Osteoblast (primary cell): ENCODE data around the gene CIT. TPM values are rescaled to one million over a fixed set of nuclear protein-coding genes. Genes with fewer than 3 reads are reported as not detected.

Experiments
- DNase-seq: peaks from one replicate; pipeline ENCODE4 v3.0.0; 2011; ENCODE audit warnings: low spot score, mixed read lengths; ENCODE audit not compliant: insufficient read length; ENCODE audit errors: missing footprints
- H2AFZ ChIP-seq: 2 replicates; pipeline ENCODE4 v1.6.0; 2011; ENCODE audit warnings: mild to moderate bottlenecking, low read length
- H3K27ac ChIP-seq: 2 replicates; pipeline ENCODE4 v1.5.1; 2011; ENCODE audit warnings: mild to moderate bottlenecking, low read depth, low read length, moderate library complexity
- H3K27me3 ChIP-seq: 2 replicates; pipeline ENCODE4 v1.6.0; 2012; ENCODE audit warnings: mild to moderate bottlenecking, control low read depth, inconsistent platforms, low read length, moderate library complexity; ENCODE audit not compliant: insufficient read depth
- H3K36me3 ChIP-seq: 2 replicates; pipeline ENCODE4 v1.5.1; 2011; ENCODE audit warnings: mild to moderate bottlenecking, low read length, control low read depth, moderate library complexity; ENCODE audit not compliant: insufficient read depth
- H3K4me1 ChIP-seq: 2 replicates; pipeline ENCODE4 v1.5.1; 2011; ENCODE audit warnings: mild to moderate bottlenecking, low read length, control low read depth, moderate library complexity; ENCODE audit not compliant: insufficient read depth
- H3K4me2 ChIP-seq: 2 replicates; pipeline ENCODE4 v1.6.0; 2011; ENCODE audit warnings: mild to moderate bottlenecking, low read length; ENCODE audit not compliant: insufficient read depth
- H3K4me3 ChIP-seq: fragments of 200-600 bp; sonication (generic); 3 replicates; pipeline ENCODE4 v1.5.1; 2012; ENCODE audit warnings: mild to moderate bottlenecking, low read length, inconsistent platforms; ENCODE audit not compliant: insufficient read depth
- H3K79me2 ChIP-seq: 2 replicates; pipeline ENCODE4 v1.6.0; 2012; ENCODE audit warnings: mild to moderate bottlenecking, low read length, control low read depth, inconsistent platforms; ENCODE audit not compliant: insufficient read depth
- H3K9me3 ChIP-seq: 2 replicates; pipeline ENCODE4 v1.5.1; 2011; ENCODE audit warnings: low read depth, low read length, control low read depth
- H4K20me1 ChIP-seq: 2 replicates; pipeline ENCODE4 v1.6.0; 2012; ENCODE audit warnings: mild to moderate bottlenecking, low read length, control low read depth; ENCODE audit not compliant: insufficient read depth
- total RNA-seq: library from RNA; depleted of rRNA; stranded (reverse); fragments of >200 nt; gene quantifications from 2 replicates; pipeline ENCODE4 v1.2.3, GENCODE V29; 2012
- TF ChIP-seq, protein P1 (sequence below): IDR thresholded peaks from 2 replicates; pipeline ENCODE4 v1.5.1; 2011; ENCODE audit warnings: mild to moderate bottlenecking, low read depth, low read length, moderate library complexity; ENCODE audit errors: extremely low read depth

Gene CIT
- total RNA-seq, 1 donor = 10.1 TPM

DNA sequence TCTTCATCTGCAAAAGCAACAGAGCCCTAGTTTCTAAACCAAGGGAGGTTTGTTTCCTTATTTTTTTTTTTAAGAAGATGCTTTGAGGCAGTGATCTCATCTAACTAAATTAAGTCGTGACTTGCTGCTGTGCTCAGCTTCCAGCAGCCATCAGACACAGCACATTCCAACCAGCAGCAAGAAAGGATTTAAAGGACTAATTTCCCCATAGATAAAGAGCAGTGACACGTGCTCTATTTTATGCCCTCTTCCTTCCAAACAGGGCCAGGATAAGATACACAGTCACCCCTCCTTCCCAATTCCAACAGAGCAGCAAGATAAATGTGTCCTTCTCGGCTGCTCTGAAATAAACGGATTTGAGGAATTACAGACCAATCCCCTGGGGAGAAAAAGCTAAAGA, 127.5 kb downstream of the CIT start:
- Histone ChIP-seq H3K27ac (peak overlapping the region; percentile 27), H3K36me3 (peaks cover 7% of the 10 kb centered on the region), H4K20me1 (no peaks in the 10 kb centered on the region), H3K4me3 (no peak overlapping the region), H3K4me1 (peaks cover 5% of the 10 kb centered on the region), H3K9me3 (peaks cover 3% of the 10 kb centered on the region), H3K4me2 (peak overlapping the region; percentile 8), H3K27me3 (no peaks in the 10 kb centered on the region), H2AFZ (peak overlapping the region; percentile 73), H3K79me2 (no peaks in the 10 kb centered on the region)
- TF ChIP-seq, protein P1, sequence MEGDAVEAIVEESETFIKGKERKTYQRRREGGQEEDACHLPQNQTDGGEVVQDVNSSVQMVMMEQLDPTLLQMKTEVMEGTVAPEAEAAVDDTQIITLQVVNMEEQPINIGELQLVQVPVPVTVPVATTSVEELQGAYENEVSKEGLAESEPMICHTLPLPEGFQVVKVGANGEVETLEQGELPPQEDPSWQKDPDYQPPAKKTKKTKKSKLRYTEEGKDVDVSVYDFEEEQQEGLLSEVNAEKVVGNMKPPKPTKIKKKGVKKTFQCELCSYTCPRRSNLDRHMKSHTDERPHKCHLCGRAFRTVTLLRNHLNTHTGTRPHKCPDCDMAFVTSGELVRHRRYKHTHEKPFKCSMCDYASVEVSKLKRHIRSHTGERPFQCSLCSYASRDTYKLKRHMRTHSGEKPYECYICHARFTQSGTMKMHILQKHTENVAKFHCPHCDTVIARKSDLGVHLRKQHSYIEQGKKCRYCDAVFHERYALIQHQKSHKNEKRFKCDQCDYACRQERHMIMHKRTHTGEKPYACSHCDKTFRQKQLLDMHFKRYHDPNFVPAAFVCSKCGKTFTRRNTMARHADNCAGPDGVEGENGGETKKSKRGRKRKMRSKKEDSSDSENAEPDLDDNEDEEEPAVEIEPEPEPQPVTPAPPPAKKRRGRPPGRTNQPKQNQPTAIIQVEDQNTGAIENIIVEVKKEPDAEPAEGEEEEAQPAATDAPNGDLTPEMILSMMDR = no peak
- DNase-seq = peak; percentile 71

DNA sequence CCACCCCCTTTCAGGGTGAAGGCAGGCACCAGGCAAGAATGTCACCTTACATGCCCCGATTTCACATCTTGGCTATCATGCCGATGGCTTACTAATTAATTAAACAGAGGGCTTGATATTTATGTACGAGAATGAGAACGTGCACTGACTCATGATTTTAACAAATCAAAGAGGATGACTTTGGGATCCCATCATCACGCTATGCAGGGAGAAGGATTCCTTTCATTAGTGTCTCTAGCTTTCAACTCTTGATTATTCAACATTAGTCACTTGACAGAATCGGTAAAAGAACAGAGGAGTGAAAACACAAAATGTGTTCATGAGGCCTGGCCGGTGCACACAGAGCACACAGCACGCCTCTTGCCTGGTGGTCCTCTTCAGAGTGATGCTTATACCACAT, 128.6 kb downstream of the CIT start:
- Histone ChIP-seq H2AFZ (peak overlapping the region; percentile 0), H4K20me1 (no peaks in the 10 kb centered on the region), H3K79me2 (no peaks in the 10 kb centered on the region), H3K4me1 (peaks cover 5% of the 10 kb centered on the region), H3K4me2 (no peak overlapping the region), H3K36me3 (peaks cover 5% of the 10 kb centered on the region), H3K9me3 (peaks cover 3% of the 10 kb centered on the region), H3K27me3 (no peaks in the 10 kb centered on the region), H3K27ac (no peak overlapping the region), H3K4me3 (no peak overlapping the region)
- TF ChIP-seq, protein P1 = no peak
- DNase-seq = no peak

DNA sequence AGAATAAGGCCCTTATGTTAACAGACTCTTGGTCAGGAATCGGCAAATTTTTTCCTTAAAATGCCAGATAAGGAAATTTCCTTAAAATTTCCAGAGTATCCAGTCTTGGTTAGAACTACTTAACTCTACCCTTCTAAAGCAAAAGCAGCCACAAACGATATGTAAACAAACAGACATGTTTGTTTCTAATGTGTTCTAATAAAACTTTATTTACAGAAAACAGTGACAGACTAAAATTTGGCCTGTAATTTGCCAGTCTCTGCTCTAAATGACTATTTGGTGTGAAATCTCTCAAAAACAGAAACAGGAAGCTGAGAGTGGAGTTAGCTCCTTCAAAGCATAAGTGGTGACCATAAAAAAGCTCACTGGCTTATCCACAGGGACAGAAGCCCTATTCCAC, 131.0 kb downstream of the CIT start:
- no peaks in the 10 kb centered on the region for H4K20me1 ChIP-seq
- no peak overlapping the region for H3K4me3 ChIP-seq
- peaks cover 10% of the 10 kb centered on the region for H3K36me3 ChIP-seq
- no peak for DNase-seq
- TF ChIP-seq, protein P1 = no peak
- no peak overlapping the region for H2AFZ ChIP-seq
- no peaks in the 10 kb centered on the region for H3K27me3 ChIP-seq
- no peak overlapping the region for H3K27ac ChIP-seq
- H3K4me2 ChIP-seq = no peak overlapping the region
- H3K79me2 ChIP-seq = no peaks in the 10 kb centered on the region
- peaks cover 3% of the 10 kb centered on the region for H3K9me3 ChIP-seq
- H3K4me1 ChIP-seq = peaks cover 5% of the 10 kb centered on the region

DNA sequence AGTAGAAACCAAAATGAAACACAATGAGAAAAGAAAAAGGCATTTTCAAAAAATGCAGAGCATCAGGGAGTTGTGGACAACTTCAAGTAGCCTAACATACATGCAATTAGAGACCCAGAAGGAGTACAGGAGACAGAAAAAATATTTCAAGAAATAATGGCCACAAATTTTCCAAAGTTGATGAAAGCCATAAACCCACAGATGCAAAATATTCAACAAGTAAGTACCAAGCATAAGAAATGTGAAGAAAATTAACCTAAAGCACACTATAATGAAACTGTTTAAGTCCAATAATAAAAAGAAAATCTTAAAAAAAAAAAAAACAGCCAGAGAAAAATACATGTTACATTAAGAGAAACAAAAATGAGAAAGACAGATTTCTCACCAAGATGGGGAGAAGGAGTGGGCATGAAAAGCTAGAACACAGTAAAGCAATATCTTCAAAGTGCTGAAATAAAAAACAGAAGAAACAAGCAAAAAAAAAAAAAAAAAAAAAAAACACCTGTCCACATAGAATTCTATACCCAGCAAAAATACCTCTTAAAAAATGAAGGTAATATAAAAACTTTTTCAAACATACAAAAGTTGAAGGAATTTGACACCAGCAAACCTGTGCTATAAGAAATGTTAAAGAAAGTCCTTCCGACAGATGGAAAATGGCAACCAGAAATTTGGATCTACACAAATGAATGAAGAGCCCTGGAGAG, 132.1 kb downstream of the CIT start:
- Histone ChIP-seq H3K27me3 (no peaks in the 10 kb centered on the region), H4K20me1 (no peaks in the 10 kb centered on the region), H3K4me2 (no peak overlapping the region), H3K79me2 (no peaks in the 10 kb centered on the region), H3K4me3 (no peak overlapping the region), H3K36me3 (peaks cover 10% of the 10 kb centered on the region), H3K9me3 (peaks cover 3% of the 10 kb centered on the region), H3K27ac (no peak overlapping the region), H3K4me1 (peaks cover 5% of the 10 kb centered on the region), H2AFZ (no peak overlapping the region)
- TF ChIP-seq, protein P1 = no peak
- DNase-seq = no peak
